Calu3 (cell line): ENCODE measurements around the gene KIF23. TPM values are rescaled to one million over a fixed set of nuclear protein-coding genes. Genes with fewer than 3 reads are reported as not detected.

Source experiments
- BruUV-seq: library from RNA; stranded (reverse); fragments of 400-500 nt; replicated peaks from 2 replicates; lab custom pipeline; 2021; lab: Mats Ljungman, UMichigan
- CTCF ChIA-PET: fragments of 300-600 bp; sonication (Branson Sonifier 250); formaldehyde crosslinking; loops from one replicate; lab custom pipeline; 2022; ENCODE audit warnings: antibody characterized with exemption; lab: Charles Lee
- DNase-seq: peaks from one replicate; pipeline ENCODE4 v3.0.0; 2022
- H3K27ac Mint-ChIP-seq: one replicate; pipeline ENCODE4 v1.8.0; 2022; ENCODE audit warnings: mixed read lengths; ENCODE audit not compliant: unreplicated experiment
- H3K27me3 Mint-ChIP-seq: one replicate; pipeline ENCODE4 v1.8.0; 2022; ENCODE audit warnings: mixed read lengths; ENCODE audit not compliant: unreplicated experiment
- H3K36me3 Mint-ChIP-seq: one replicate; pipeline ENCODE4 v1.8.0; 2022; ENCODE audit warnings: mild to moderate bottlenecking, moderate library complexity, mixed read lengths; ENCODE audit not compliant: insufficient read depth, unreplicated experiment
- H3K4me1 Mint-ChIP-seq: one replicate; pipeline ENCODE4 v1.8.0; 2022; ENCODE audit warnings: mild to moderate bottlenecking, low read depth, mixed read lengths; ENCODE audit not compliant: unreplicated experiment
- H3K4me3 Mint-ChIP-seq: one replicate; pipeline ENCODE4 v1.8.0; 2022; ENCODE audit warnings: mild to moderate bottlenecking, low read depth, moderate library complexity, mixed read lengths; ENCODE audit not compliant: unreplicated experiment
- H3K9me3 Mint-ChIP-seq: one replicate; pipeline ENCODE4 v1.8.0; 2022; ENCODE audit warnings: low read depth, mixed read lengths; ENCODE audit not compliant: unreplicated experiment
- intact Hi-C: fragments of 100-400 bp; cut with micrococcal nuclease; formaldehyde crosslinking; loops from one replicate; pipeline ENCODE4 v1.10.0; 2022; ENCODE audit not compliant: unreplicated experiment
- total RNA-seq: library from RNA; stranded (reverse); gene quantifications from 2 replicates; pipeline ENCODE4 v1.2.3, GENCODE V29; 2022
- TF ChIP-seq, protein P1 (sequence below): fragments of 200-600 bp; IDR thresholded peaks from one replicate; pipeline ENCODE4 v1.8.0; 2022; ENCODE audit warnings: antibody characterized with exemption; ENCODE audit not compliant: unreplicated experiment

The KIF23 gene
- total RNA-seq, 1 experiment from 2014 or later, result 108 TPM

DNA sequence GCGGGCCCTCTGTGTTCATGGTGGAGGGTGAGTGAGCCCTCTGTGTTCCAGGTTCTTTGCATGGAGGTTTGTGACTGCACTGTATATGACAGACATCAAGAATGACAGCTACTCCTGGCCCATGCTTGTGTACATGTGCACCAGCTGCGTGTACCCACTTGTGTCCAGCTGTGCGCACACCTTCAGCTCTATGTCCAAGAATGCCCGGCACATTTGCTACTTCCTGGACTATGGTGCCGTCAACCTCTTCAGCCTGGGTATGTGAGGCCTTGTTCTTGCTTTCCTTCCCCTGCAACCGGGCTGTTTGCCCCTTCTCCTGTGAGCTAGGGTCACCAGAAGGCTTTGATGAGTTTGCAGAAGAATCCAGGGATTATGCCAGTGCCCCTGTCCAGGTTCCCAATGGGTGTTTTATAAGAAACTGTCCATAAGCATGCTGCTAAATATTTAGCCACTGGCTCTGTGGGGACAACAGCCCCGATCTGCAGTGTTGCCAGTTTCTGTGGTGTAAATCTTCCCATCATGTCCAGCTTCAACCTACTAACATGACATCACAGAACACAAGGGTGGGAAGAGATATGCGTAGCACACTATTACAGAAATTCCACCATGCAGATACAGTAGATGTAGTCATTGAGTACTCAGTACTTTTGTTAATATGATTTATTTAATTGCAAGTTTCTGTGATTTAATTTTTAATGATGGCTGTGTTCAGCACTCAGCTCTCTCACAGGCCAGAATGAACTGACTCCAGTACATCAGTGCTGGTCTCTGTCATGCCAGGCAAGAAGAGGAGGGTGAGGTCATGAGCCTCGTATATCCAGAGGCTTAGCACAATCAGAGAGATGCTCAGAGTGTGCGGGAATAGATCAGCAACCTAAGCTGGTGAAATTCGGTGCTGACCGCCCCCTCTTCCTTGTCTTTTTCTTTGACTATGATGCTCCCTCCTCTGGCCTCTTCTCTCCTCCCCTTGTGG, 29.2 kb upstream of the KIF23 start:
- H3K36me3 Mint-ChIP-seq, result no peaks in the 10 kb centered on the region
- BruUV-seq, result no TSS peak
- H3K27ac Mint-ChIP-seq, result no peak overlapping the region
- H3K4me3 Mint-ChIP-seq, result no peak overlapping the region
- H3K27me3 Mint-ChIP-seq, result no peaks in the 10 kb centered on the region
- peaks cover 11% of the 10 kb centered on the region for H3K4me1 Mint-ChIP-seq
- intact Hi-C loops, result no loop called here
- CTCF ChIA-PET, result interaction anchor here (1.2 kb wide), 1 partner anchor 10 kb away, joined by 3 read pairs; no protein-coding TSS in a partner anchor
- no peaks in the 10 kb centered on the region for H3K9me3 Mint-ChIP-seq
- DNase-seq, result no peak
- TF ChIP-seq, protein P1, sequence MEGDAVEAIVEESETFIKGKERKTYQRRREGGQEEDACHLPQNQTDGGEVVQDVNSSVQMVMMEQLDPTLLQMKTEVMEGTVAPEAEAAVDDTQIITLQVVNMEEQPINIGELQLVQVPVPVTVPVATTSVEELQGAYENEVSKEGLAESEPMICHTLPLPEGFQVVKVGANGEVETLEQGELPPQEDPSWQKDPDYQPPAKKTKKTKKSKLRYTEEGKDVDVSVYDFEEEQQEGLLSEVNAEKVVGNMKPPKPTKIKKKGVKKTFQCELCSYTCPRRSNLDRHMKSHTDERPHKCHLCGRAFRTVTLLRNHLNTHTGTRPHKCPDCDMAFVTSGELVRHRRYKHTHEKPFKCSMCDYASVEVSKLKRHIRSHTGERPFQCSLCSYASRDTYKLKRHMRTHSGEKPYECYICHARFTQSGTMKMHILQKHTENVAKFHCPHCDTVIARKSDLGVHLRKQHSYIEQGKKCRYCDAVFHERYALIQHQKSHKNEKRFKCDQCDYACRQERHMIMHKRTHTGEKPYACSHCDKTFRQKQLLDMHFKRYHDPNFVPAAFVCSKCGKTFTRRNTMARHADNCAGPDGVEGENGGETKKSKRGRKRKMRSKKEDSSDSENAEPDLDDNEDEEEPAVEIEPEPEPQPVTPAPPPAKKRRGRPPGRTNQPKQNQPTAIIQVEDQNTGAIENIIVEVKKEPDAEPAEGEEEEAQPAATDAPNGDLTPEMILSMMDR, result no peak

DNA sequence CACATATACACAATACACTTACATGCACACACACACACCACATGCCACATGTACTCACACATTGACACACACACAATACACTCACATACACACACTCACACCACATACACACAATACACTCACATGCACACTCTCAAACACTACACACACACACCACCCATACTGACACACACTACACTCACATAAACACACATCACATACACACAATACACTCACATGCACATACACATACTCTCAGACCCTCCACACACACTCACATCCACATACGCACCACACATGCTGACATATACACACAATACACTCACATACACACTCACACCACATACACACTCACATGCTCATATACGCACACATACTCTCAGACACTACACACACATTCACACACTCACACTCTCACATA, 28.3 kb upstream of the KIF23 start:
- Mint-ChIP-seq H3K27ac (no peak overlapping the region), H3K36me3 (no peaks in the 10 kb centered on the region), H3K27me3 (no peaks in the 10 kb centered on the region), H3K4me1 (peaks cover 2% of the 10 kb centered on the region), H3K9me3 (no peaks in the 10 kb centered on the region), H3K4me3 (no peak overlapping the region)
- CTCF ChIA-PET, result interaction anchor here (1.2 kb wide), 1 partner anchor 9 kb away, joined by 3 read pairs; no protein-coding TSS in a partner anchor
- no peak for DNase-seq
- intact Hi-C loops, result no loop called here
- BruUV-seq, result no TSS peak
- TF ChIP-seq, protein P1, result no peak

DNA sequence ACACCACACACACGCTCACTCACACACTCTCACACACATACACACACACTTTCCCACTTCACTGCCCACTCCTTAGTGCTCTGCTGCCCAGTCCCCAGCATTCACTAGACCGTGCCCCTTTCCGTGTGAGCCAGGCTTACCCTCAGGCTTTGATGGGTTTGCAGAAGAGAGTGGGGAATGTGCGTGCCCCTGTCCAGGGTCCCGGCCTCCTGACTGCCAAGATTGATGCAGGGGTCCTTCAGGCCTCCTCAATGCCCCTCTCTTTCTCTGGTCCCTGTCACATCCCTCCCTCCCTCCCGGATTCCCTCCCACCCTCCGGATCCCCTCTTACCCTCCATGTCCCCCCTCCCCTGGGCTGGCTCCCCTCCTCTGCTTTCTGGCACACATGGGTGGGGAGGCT, 27.9 kb upstream of the KIF23 start:
- Mint-ChIP-seq H3K36me3 (no peaks in the 10 kb centered on the region), H3K4me1 (peaks cover 4% of the 10 kb centered on the region), H3K27me3 (no peaks in the 10 kb centered on the region), H3K4me3 (no peak overlapping the region), H3K9me3 (no peaks in the 10 kb centered on the region), H3K27ac (no peak overlapping the region)
- TF ChIP-seq, protein P1, result no peak
- no peak for DNase-seq
- intact Hi-C loops, result no loop called here
- BruUV-seq, result no TSS peak
- CTCF ChIA-PET, result no interaction called here

DNA sequence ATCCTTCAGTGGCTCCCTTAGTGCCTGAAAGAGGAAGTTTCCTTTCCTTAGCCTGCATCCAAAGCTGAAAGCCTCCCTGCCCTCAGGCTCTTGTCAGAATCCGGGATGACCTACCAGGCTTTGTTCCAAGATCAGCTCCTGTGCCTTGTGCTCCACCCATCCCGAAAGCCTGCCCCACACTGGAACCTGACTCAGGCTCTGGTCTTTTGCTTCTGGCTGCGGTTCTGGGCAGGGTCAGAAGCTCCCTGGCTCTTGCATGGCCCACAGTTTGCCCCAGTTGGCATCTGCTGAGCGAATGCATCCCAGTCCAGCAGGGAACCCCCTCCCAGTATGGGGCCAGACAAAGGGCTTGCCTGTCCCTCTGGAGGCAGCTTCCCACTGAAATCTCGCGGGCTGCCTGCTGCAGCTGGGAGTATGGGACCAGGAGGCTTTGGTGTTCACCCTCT, 25.9 kb upstream of the KIF23 start:
- H3K27me3 Mint-ChIP-seq, result no peaks in the 10 kb centered on the region
- no peaks in the 10 kb centered on the region for H3K9me3 Mint-ChIP-seq
- CTCF ChIA-PET, result interaction anchor here (0.6 kb wide), 1 partner anchor 617 kb away, joined by 13 read pairs; no protein-coding TSS in a partner anchor
- H3K4me1 Mint-ChIP-seq, result peaks cover 18% of the 10 kb centered on the region
- H3K27ac Mint-ChIP-seq, result no peak overlapping the region
- no TSS peak for BruUV-seq
- TF ChIP-seq, protein P1, result no peak
- intact Hi-C loops, result no loop called here
- no peaks in the 10 kb centered on the region for H3K36me3 Mint-ChIP-seq
- no peak for DNase-seq
- H3K4me3 Mint-ChIP-seq, result no peak overlapping the region
